NCI-H1694 treated with DMSO at 0.1 percent for 48 hours (cell line): ENCODE measurements around the gene CDH4.

ENCODE experiments used
- DNase-seq: peaks from one replicate; lab custom pipeline; 2025; lab: John Stamatoyannopoulos, UW

The CDH4 gene

GRCh38 chr20:61788343-61788742 lies 536.3 kb downstream of the CDH4 start:
- DNase-seq: no peak

DNA sequence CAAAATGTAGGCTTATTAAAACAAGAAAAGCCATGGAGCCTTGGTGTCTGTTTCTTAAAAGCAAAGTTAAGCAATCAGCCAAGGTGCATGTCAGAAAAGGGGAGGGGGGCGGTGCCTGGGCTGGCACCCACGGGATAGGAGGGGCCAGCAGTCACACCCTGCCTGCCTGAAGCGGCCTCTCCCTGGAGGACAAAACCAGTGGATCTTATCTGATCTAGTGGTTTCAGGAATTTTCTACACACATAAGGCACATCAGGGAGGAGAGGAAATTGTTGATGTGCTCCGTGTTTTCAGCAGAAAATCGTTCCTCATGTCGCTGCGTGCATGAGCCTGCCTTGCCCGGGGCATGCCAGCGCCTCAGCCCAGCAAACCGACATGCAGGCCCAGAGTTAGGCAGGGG lies 537.3 kb downstream of the CDH4 start:
- no peak for DNase-seq

- DNase-seq: no peak
These were observed 538.2 kb downstream of the CDH4 start for GRCh38 chr20:61790116-61790827.

DNA sequence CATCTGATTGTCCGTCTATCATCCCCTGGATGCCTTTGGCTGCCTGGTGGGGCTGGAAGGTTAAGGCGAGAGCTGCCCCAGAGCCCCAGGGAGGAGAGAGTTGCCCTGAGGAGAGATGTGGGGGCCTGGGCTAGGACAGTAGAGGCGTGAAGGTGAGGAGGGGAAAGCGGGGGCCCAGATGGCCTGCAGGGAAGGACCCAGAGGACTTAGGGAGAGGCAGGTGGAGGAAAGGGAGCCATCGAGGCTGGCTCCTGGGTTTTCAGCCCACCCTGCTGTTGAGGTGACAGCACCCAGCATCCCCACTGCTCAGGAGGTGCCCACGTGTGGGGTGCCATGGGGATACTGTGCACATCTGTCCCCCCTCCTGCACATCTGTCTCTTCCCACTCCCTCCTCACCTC lies 539.9 kb downstream of the CDH4 start:
- no peak for DNase-seq

DNA sequence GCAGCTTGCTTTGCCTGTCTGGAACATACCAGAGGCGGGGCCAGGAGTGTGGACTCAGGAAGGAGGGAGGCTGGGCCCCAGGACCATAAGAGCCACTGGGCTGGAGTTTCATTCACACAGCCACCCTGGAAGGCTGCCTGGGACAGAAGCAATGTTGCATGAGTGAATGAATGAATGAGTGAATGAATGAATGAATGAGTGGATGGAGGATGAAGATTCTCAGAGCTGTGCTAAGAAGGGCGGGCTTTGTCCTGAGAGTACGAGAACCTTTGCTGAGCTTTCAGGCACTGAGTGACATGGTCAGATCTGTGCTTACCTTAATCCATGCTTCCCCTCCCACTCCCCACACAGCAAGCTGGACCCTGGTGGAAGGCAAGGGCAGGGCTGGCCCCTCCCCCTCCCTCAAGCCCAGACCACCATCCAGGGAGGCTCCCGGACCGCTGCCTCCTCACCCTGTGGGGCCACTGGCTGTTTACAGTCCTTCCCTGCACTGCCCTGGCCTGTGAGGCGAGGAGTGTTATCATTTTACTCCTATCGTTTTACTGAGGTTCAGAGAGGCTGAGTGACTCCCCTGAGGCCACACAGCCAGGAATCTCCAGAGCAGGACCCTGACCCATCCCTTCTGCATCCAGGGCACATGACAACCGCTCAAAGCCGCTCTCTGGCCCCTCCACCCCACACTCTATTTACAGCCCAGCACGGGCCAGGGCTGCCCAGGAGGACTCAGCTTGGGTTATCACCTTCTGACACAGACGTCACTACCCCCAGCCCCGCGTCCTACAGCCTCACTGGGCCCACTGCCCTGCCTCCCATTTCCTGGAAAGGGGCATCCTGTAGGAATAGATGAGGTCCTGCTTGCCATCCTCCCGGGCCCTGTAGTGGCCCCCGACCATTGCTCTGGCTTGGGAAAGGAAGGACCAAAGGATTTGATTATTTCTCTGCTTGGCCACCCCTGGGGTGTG lies 543.9 kb downstream of the CDH4 start:
- DNase-seq: no peak

- no peak for DNase-seq
These were observed 544.7 kb downstream of the CDH4 start for GRCh38 chr20:61796738-61797137.

DNA sequence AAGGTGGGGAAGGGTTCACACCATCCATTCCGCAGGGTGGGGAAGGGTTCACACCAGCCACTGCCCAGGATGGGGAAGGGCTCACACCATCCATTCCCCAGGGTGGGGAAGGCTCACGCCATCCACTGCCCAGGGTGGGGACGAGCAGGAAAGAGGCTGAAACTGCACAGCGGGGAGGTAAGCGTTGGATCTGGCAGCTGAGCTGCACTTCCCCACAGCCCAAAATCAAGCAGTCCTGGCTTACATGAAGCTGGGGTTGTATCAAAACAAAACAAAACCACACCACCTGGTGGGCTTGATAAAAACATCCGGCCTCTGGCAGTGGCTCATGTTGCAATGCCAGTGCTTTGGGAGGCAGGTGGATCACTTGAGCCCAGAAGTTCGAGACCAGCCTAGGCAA lies 545.1 kb downstream of the CDH4 start:
- DNase-seq: no peak

DNA sequence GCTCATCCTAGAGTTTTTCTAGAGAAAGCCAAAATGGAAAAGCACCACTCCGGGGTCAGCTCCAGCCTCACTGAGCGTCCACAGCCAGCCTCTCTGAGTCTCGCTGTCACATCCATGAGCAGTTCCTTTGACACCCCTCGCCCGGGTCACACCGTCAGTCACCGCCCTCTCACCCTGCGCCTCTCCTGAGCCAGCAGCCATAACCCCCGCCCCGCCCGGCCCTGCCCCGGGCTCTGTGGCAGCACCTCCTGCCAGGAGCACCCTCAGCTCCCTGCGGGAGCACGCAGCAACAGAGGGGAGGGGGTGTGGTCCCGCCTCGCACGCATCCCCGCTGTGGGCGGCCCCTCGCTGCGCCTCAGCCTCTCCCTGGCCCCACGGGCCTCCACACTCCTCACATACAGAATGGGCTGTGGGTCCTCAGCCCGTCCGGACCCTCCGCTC lies 545.9 kb downstream of the CDH4 start:
- DNase-seq: no peak

DNA sequence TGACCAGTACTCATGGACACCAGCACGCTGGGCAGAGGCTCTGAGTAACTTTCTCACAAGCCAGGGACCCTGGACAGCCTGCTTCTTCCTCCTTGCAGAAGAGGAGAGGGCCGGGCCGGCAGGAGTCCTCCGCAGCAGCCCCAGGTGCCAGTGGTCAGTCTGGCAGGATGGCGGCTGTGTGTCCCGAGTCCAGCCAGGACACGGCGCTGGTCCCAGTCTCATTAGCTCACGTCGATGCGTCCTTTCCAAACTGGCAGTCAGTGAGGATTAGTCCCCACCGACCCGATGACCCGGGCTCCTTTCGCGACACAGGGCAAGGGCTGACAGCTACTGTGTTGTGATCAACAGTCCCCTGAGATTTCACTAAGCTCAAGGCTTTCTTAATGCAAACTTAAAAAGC lies 546.6 kb downstream of the CDH4 start:
- DNase-seq: no peak

- DNase-seq: no peak
These were observed 547.4 kb downstream of the CDH4 start for GRCh38 chr20:61799394-61799923.

DNA sequence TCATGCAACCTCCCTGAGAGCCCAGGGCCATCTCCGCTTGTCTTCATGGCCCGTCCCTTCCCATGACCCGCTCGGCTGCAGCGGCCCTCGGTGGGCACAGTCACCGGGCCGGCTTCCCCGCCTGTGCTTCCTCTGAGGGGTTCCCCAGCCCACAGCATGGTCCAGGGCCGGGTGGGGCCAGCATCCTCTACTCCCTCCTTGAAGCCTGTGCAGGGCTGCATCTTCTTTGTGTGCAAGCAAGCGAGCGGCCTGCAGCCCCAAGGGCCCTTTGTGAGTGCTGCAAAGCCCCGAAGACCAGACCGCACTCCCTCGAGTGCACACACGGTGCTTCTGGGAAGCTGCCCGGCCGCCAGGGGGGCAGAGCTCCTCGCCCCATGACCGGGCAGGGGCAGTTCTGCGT lies 547.9 kb downstream of the CDH4 start:
- DNase-seq: no peak

- no peak for DNase-seq
These were observed 548.5 kb downstream of the CDH4 start for GRCh38 chr20:61800359-61801064.

GRCh38 chr20:61801065-61801360 lies 549.0 kb downstream of the CDH4 start:
- DNase-seq: no peak

- DNase-seq: no peak
These were observed 549.4 kb downstream of the CDH4 start for GRCh38 chr20:61801428-61801827.

GRCh38 chr20:61801857-61802442 lies 549.9 kb downstream of the CDH4 start:
- no peak for DNase-seq

DNA sequence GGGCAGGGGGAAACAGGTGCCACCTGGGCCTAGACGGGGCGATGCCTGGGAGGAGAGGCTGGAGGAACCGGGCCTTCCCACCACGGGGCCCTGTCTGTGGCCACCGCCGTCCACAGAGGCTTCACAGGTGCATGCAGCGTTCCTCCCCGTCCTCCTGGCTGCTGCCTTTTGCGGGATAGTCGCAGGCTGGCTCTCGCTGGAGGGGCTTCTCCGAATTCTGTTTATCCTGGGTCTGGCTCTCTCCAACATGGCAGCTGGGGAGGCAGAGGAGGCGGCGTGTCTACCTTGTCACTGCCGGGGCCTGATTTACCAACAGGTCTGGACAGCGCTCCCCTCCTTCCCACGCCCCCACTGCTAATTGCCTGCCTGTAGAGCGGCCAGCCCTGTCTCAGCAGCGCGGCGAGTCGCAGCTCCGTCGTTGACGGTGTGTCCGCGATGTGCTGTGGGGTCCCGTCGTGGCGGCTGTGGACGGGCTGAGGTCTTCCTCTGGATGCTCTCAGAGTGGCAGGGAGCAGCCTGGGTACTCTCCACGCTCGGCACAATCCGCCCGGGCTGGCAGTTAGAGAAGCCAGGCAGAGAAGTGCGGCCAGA lies 550.8 kb downstream of the CDH4 start:
- no peak for DNase-seq

- no peak for DNase-seq
These were observed 551.4 kb downstream of the CDH4 start for GRCh38 chr20:61803416-61803914.

DNA sequence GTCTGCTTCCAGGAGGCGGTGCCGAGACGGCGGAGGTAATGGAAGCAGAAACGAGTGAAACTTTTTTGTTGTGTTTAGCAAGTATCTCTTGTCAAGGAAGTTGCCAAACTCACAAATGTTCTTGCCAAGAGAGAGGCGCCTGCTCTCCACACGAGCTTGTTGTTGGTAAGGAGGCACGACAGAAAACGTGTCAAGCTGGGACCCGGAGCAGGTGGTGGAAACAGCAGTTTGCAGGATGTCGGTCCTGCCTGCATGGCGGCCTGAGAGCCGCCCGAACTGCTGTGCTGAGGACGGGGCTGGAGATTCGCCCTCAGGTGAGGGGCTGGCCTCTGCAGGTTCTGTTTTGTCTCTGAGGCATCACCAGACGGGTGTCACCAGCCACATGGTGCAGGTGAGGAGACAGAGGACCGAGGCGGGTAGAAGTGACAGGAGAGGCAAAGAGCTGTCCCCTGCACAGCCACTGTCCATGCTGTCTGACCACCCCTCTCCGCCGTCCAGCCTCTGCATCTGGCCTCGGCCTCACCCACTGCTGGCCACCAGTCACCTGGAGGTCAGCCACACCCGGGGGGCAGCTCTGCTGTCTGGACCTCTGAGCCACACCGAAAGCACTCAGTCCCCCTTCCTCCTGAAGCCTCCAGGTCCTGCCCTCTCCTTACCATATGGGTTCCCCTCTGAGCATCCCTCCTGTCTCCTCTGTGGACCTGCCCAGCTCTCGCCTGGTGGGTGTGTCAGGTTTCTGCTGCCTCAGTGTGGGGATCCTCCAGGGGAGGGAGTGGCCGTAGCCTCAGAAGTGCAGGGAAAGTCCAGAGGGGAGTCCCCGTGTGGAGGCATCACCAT lies 552.1 kb downstream of the CDH4 start:
- DNase-seq: no peak

- DNase-seq: no peak
These were observed 552.8 kb downstream of the CDH4 start for GRCh38 chr20:61804752-61805295.

- DNase-seq: no peak
These were observed 553.3 kb downstream of the CDH4 start for GRCh38 chr20:61805365-61805764.
